Amniotic stem cell (primary cell): ENCODE results near the gene RAB11FIP4.

Experiments
- DNase-seq: peaks from one replicate; lab custom pipeline; 2025; lab: John Stamatoyannopoulos, UW

Gene RAB11FIP4

GRCh38 chr17:31387438-31387837, 4.0 kb upstream of the RAB11FIP4 start:
- no peak for DNase-seq

- no peak for DNase-seq
Observed at GRCh38 chr17:31388351-31388750, 3.1 kb upstream of the RAB11FIP4 start.

- DNase-seq = no peak
Observed at GRCh38 chr17:31388770-31389656, 2.5 kb upstream of the RAB11FIP4 start.

- no peak for DNase-seq
Observed at GRCh38 chr17:31389657-31390381, 1.7 kb upstream of the RAB11FIP4 start.

GRCh38 chr17:31390426-31390747, 1.1 kb upstream of the RAB11FIP4 start:
- DNase-seq = no peak

- no peak for DNase-seq
Observed at GRCh38 chr17:31390748-31391495, 553 bp upstream of the RAB11FIP4 start.

- no peak for DNase-seq
Observed at GRCh38 chr17:31392002-31392855, 754 bp downstream of the RAB11FIP4 start.

- no peak for DNase-seq
Observed at GRCh38 chr17:31392856-31393748, 1.6 kb downstream of the RAB11FIP4 start.

GRCh38 chr17:31393749-31394146, 2.3 kb downstream of the RAB11FIP4 start:
- DNase-seq = no peak

- DNase-seq = peak; percentile 14
Observed at GRCh38 chr17:31394544-31394943, 3.1 kb downstream of the RAB11FIP4 start.

GRCh38 chr17:31397256-31397939, 5.9 kb downstream of the RAB11FIP4 start:
- DNase-seq = no peak

GRCh38 chr17:31398381-31399311, 7.2 kb downstream of the RAB11FIP4 start:
- no peak for DNase-seq

GRCh38 chr17:31400481-31400950, 9.0 kb downstream of the RAB11FIP4 start:
- no peak for DNase-seq

GRCh38 chr17:31401456-31402254, 10.2 kb downstream of the RAB11FIP4 start:
- no peak for DNase-seq

- DNase-seq = no peak
Observed at GRCh38 chr17:31404028-31404949, 12.8 kb downstream of the RAB11FIP4 start.

GRCh38 chr17:31405890-31406371, 14.5 kb downstream of the RAB11FIP4 start:
- DNase-seq = no peak

- DNase-seq = no peak
Observed at GRCh38 chr17:31408586-31408985, 17.1 kb downstream of the RAB11FIP4 start.
